GM23338 (cell line): ENCODE data around the gene MEN1. TPM values are rescaled to one million over a fixed set of nuclear protein-coding genes. Genes with fewer than 3 reads are reported as not detected.

Source experiments
- ATAC-seq: fragments of 200-7000 bp; cut with Tn5 transposase; 3 replicates; pipeline ENCODE4 v1.9.1; 2020
- DNase-seq: peaks from one replicate; pipeline ENCODE4 v3.0.0-alpha.2; 2015; ENCODE audit warnings: low spot score
- H2AFZ ChIP-seq: fragments of 200-600 bp; sonication (generic); 2 replicates; pipeline ENCODE4 v1.8.0; 2016; ENCODE audit warnings: antibody characterized with exemption, mild to moderate bottlenecking, moderate library complexity
- H3F3A ChIP-seq: fragments of 200-600 bp; sonication (generic); replicated peaks from 2 replicates; pipeline ENCODE4 v1.8.0; 2017; ENCODE audit warnings: antibody characterized with exemption, mixed run types, low read depth
- H3K27ac ChIP-seq: fragments of 200-600 bp; sonication (generic); 2 replicates; pipeline ENCODE4 v1.6.1; 2016; ENCODE audit warnings: low read depth
- H3K27me3 ChIP-seq: fragments of 200-600 bp; sonication (generic); 2 replicates; pipeline ENCODE4 v1.8.0; 2016; ENCODE audit warnings: mild to moderate bottlenecking, mixed run types, moderate library complexity; ENCODE audit not compliant: insufficient read depth
- H3K36me3 ChIP-seq: fragments of 200-600 bp; sonication (generic); 2 replicates; pipeline ENCODE4 v1.8.0; 2016; ENCODE audit warnings: mild to moderate bottlenecking; ENCODE audit not compliant: insufficient read depth
- H3K4me1 ChIP-seq: fragments of 200-600 bp; sonication (generic); 2 replicates; pipeline ENCODE4 v1.8.0; 2016; ENCODE audit warnings: mild to moderate bottlenecking, moderate library complexity; ENCODE audit not compliant: insufficient read depth
- H3K4me2 ChIP-seq: fragments of 200-600 bp; sonication (generic); 2 replicates; pipeline ENCODE4 v1.7.1; 2017; ENCODE audit warnings: mixed run types
- H3K4me3 ChIP-seq: fragments of 200-600 bp; sonication (generic); 2 replicates; pipeline ENCODE4 v1.6.1; 2016; ENCODE audit warnings: mixed run types
- H3K79me2 ChIP-seq: fragments of 200-600 bp; sonication (generic); replicated peaks from 2 replicates; pipeline ENCODE4 v1.8.0; 2017; ENCODE audit warnings: mild to moderate bottlenecking; ENCODE audit not compliant: insufficient read depth
- H3K9me2 ChIP-seq: fragments of 200-600 bp; sonication (generic); 2 replicates; pipeline ENCODE4 v1.8.0; 2017; ENCODE audit not compliant: insufficient read depth
- H4K20me1 ChIP-seq: fragments of 200-600 bp; sonication (generic); replicated peaks from 2 replicates; pipeline ENCODE4 v1.8.0; 2017; ENCODE audit warnings: mild to moderate bottlenecking; ENCODE audit not compliant: insufficient read depth
- H3K27ac Mint-ChIP-seq: 2 replicates; pipeline ENCODE4 v1.8.0; 2020; ENCODE audit warnings: inconsistent platforms, mild to moderate bottlenecking, moderate library complexity, mixed read lengths
- H3K27me3 Mint-ChIP-seq: 3 replicates; pipeline ENCODE4 v1.8.0; 2022; ENCODE audit warnings: low read depth, mild to moderate bottlenecking, moderate library complexity, mixed read lengths, inconsistent platforms; ENCODE audit not compliant: insufficient read depth, poor library complexity
- H3K36me3 Mint-ChIP-seq: 3 replicates; pipeline ENCODE4 v1.8.0; 2021; ENCODE audit warnings: low read depth, mild to moderate bottlenecking, inconsistent platforms, moderate library complexity, mixed read lengths
- H3K4me1 Mint-ChIP-seq: 3 replicates; pipeline ENCODE4 v1.8.0; 2020; ENCODE audit warnings: mild to moderate bottlenecking, inconsistent platforms, mixed read lengths
- H3K4me3 Mint-ChIP-seq: 3 replicates; pipeline ENCODE4 v1.8.0; 2021; ENCODE audit warnings: moderate library complexity, mild to moderate bottlenecking, inconsistent platforms, mixed read lengths
- H3K9me3 Mint-ChIP-seq: 3 replicates; pipeline ENCODE4 v1.8.0; 2020; ENCODE audit warnings: moderate library complexity, mild to moderate bottlenecking, inconsistent platforms, mixed read lengths
- CREB1 ChIP-seq: fragments of 250-450 bp; sonication (Bioruptor Pico); IDR thresholded peaks from 2 replicates; pipeline ENCODE4 v1.5.0; 2020; ENCODE audit warnings: low read depth, mild to moderate bottlenecking, moderate library complexity
- CTCF ChIP-seq, 2 experiments: fragments of 200-600 bp in 1 of 2; sonication (generic) in 1 of 2; conservative IDR thresholded peaks; 2 replicates each; pipeline versions ENCODE4 v1.5.1 to v1.6.1; 2016 to 2017; ENCODE audit warnings: antibody characterized with exemption in 2 of 2, low read depth in 2 of 2, mild to moderate bottlenecking in 2 of 2, moderate library complexity in 1 of 2
- EZH2 ChIP-seq: fragments of 200-600 bp; sonication (generic); IDR thresholded peaks from one replicate; pipeline ENCODE4 v1.8.0; 2017; ENCODE audit warnings: antibody characterized with exemption, mild to moderate bottlenecking, low read depth; ENCODE audit not compliant: unreplicated experiment
- EZH2phosphoT487 ChIP-seq: fragments of 200-600 bp; sonication (generic); IDR thresholded peaks from one replicate; pipeline ENCODE4 v1.8.1; 2018; ENCODE audit warnings: antibody characterized with exemption; ENCODE audit not compliant: unreplicated experiment
- NANOG ChIP-seq: IDR thresholded peaks from 2 replicates; pipeline ENCODE4 v1.6.1; 2016; ENCODE audit warnings: antibody characterized with exemption, borderline replicate concordance
- POLR2AphosphoS5 ChIP-seq: IDR thresholded peaks from 2 replicates; pipeline ENCODE4 v1.6.1; 2016; ENCODE audit warnings: antibody characterized with exemption, low read depth
- REST ChIP-seq: IDR thresholded peaks from one replicate; pipeline ENCODE4 v1.6.1; 2018; ENCODE audit warnings: antibody characterized with exemption; ENCODE audit not compliant: unreplicated experiment
- STAT1 ChIP-seq: IDR thresholded peaks from one replicate; pipeline ENCODE4 v1.6.1; 2016; ENCODE audit warnings: antibody characterized with exemption; ENCODE audit not compliant: unreplicated experiment
- ZNF114 ChIP-seq: fragments of 250-450 bp; sonication (Bioruptor Pico); IDR thresholded peaks from 2 replicates; pipeline ENCODE4 v1.5.0; 2020; ENCODE audit warnings: mild to moderate bottlenecking, moderate library complexity
- ZNF331 ChIP-seq: fragments of 250-450 bp; sonication (Bioruptor Pico); IDR thresholded peaks from 2 replicates; pipeline ENCODE4 v1.5.0; 2020; ENCODE audit warnings: low read depth, mild to moderate bottlenecking, moderate library complexity
- ZNF462 ChIP-seq: fragments of 250-450 bp; sonication (Bioruptor Pico); IDR thresholded peaks from 2 replicates; pipeline ENCODE4 v1.5.0; 2020; ENCODE audit warnings: mild to moderate bottlenecking, moderate library complexity
- polyA plus RNA-seq: library from polyadenylated mRNA; unstranded; fragments of >200 nt; fragmentation: Nextera tagmentation; extraction: Ambion mirVana; gene quantifications from 2 replicates; pipeline ENCODE4 v1.2.1, GENCODE V29; 2016
- total RNA-seq: library from RNA; depleted of rRNA; stranded (reverse); fragments of >200 nt; shearing (Covaris generic); gene quantifications from 2 replicates; pipeline ENCODE4 v1.2.3, GENCODE V29; 2014

Gene MEN1
- total and polyA plus RNA-seq, 2 experiments from 2014 or later: 31.6 to 45.2 TPM

- no peak overlapping the region for H3K4me2 ChIP-seq
- no peak for TF ChIP-seq CREB1 (CRISPR knock-in tag)
- no peak for TF ChIP-seq ZNF331 (CRISPR knock-in tag)
- TF ChIP-seq STAT1: no peak
- no peak for TF ChIP-seq EZH2
- TF ChIP-seq EZH2phosphoT487: no peak
- TF ChIP-seq ZNF462 (CRISPR knock-in tag): no peak
- TF ChIP-seq NANOG: no peak
- no peak for TF ChIP-seq POLR2AphosphoS5
- TF ChIP-seq REST: no peak
- TF ChIP-seq ZNF114 (CRISPR knock-in tag): no peak
- no peak for TF ChIP-seq CTCF (conservative IDR thresholded peaks at IDR 0.05; ENCODE audit: low read depth in 2 of 2)
- H3K9me3 Mint-ChIP-seq: no peaks in the 10 kb centered on the region
- H3K27me3 Mint-ChIP-seq: peaks cover 12% of the 10 kb centered on the region
- H3K27ac Mint-ChIP-seq: no peak overlapping the region
- H3K9me2 ChIP-seq: no peaks in the 10 kb centered on the region
- no peaks in the 10 kb centered on the region for H3K36me3 ChIP-seq
- no peak overlapping the region for H3K4me3 ChIP-seq
- H3F3A ChIP-seq: no peaks in the 10 kb centered on the region
- no peak overlapping the region for H3K27ac ChIP-seq
- H4K20me1 ChIP-seq: no peaks in the 10 kb centered on the region
- H3K36me3 Mint-ChIP-seq: no peaks in the 10 kb centered on the region; the same call in 2 of the 3 replicates
- ATAC-seq (no peak), DNase-seq (no peak)
- H3K4me1 ChIP-seq: peaks cover 4% of the 10 kb centered on the region
- H3K4me3 Mint-ChIP-seq: no peak overlapping the region
- H3K79me2 ChIP-seq: no peaks in the 10 kb centered on the region
- H3K4me1 Mint-ChIP-seq: peaks cover 22% of the 10 kb centered on the region
- H2AFZ ChIP-seq: no peak overlapping the region
- H3K27me3 ChIP-seq: no peaks in the 10 kb centered on the region
Measured at GRCh38 chr11:64852804-64853509, 42.6 kb upstream of the MEN1 start.
